SJCRH30 (cell line): ENCODE data around the gene HIC1. TPM values are rescaled to one million over a fixed set of nuclear protein-coding genes. Genes with fewer than 3 reads are reported as not detected.

Source experiments
- DNase-seq, 2 experiments: peaks; one replicate each; pipeline ENCODE4 v3.0.0-alpha.2; 2015 to 2020
- H3K27ac ChIP-seq: fragments of 250-450 bp; sonication (Bioruptor Pico); 2 replicates; pipeline ENCODE4 v1.5.1; 2020; ENCODE audit warnings: mild to moderate bottlenecking, moderate library complexity
- H3K27me3 ChIP-seq: fragments of 250-450 bp; sonication (Bioruptor Pico); 2 replicates; pipeline ENCODE4 v1.5.1; 2020; ENCODE audit warnings: mild to moderate bottlenecking, moderate library complexity
- H3K36me3 ChIP-seq: fragments of 250-450 bp; sonication (Bioruptor Pico); 2 replicates; pipeline ENCODE4 v1.5.1; 2020; ENCODE audit warnings: mild to moderate bottlenecking, moderate library complexity
- H3K4me1 ChIP-seq: fragments of 250-450 bp; sonication (Bioruptor Pico); 2 replicates; pipeline ENCODE4 v1.5.1; 2020; ENCODE audit warnings: mild to moderate bottlenecking, moderate library complexity
- H3K4me3 ChIP-seq: fragments of 250-450 bp; sonication (Bioruptor Pico); 2 replicates; pipeline ENCODE4 v1.5.1; 2020; ENCODE audit warnings: mild to moderate bottlenecking, moderate library complexity
- H3K9me3 ChIP-seq: fragments of 250-450 bp; sonication (Bioruptor Pico); replicated peaks from 2 replicates; pipeline ENCODE4 v1.5.1; 2020; ENCODE audit warnings: mild to moderate bottlenecking, moderate library complexity
- total RNA-seq: library from RNA; depleted of rRNA; stranded (reverse); fragments of >200 nt; shearing (Covaris generic); gene quantifications from 2 replicates; pipeline ENCODE4 v1.2.3, GENCODE V29; 2014

The HIC1 gene
- total RNA-seq, 1 experiment from 2014 or later = 0.18 TPM

DNA sequence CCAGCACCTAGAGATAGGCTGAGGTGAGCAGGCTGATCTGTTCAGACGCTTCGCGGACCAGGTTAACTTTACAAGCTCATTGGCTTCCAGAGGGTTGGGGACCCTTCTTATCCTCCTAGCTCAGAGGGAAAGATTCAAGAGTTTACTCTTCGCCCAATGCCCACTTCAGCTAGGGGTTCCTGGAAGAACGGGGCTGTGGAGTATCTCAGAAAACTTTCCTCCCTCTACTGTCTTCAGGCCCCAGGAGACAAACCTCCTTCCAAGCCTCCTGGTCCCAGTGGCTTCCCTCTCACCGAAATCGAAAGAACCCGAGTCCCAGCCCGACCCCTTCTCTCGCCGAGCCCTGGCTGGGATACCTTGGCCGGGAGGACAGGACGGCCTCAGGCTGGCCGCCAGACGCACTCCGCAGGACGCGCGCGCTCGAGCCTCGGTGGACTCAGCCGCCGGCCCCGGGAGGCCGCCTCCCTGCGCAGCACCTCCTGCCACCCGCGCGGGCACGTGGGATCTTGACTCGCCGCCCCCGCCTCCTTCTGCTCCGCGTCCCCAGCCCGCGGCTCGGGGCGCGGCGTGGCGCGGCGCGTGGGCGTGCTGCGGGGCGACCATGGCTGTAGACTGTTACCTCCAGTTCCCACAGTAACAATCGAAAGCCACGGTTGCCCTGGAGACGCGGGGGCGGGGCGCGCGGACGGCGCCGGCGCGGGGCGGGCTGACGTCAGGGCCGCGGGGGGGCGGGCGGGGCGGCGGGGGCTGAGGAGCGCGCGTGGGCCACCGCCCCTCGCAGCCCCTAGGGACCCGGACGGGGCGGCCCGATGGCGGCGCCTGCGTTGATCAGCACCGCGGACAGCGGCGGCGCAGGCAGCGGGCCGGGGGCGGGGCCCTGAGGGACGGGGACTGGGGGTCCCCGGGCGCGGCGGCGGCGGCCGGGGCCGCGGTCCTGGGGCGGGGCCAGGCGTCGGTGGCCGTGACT, 5.3 kb upstream of the HIC1 start:
- no peaks in the 10 kb centered on the region for H3K27me3 ChIP-seq
- DNase-seq = peak; percentile 72 to 83
- H3K4me3 ChIP-seq = peak overlapping the region; percentile 72
- H3K9me3 ChIP-seq = no peaks in the 10 kb centered on the region
- H3K4me1 ChIP-seq = no peaks in the 10 kb centered on the region
- H3K36me3 ChIP-seq = no peaks in the 10 kb centered on the region
- no peak overlapping the region for H3K27ac ChIP-seq

GRCh38 chr17:2050300-2051060, 4.4 kb upstream of the HIC1 start:
- Histone ChIP-seq H3K27ac (no peak overlapping the region), H3K36me3 (no peaks in the 10 kb centered on the region), H3K9me3 (no peaks in the 10 kb centered on the region), H3K27me3 (no peaks in the 10 kb centered on the region), H3K4me3 (peak overlapping the region; percentile 72), H3K4me1 (no peaks in the 10 kb centered on the region)
- DNase-seq = peak; percentile 57 to 70

DNA sequence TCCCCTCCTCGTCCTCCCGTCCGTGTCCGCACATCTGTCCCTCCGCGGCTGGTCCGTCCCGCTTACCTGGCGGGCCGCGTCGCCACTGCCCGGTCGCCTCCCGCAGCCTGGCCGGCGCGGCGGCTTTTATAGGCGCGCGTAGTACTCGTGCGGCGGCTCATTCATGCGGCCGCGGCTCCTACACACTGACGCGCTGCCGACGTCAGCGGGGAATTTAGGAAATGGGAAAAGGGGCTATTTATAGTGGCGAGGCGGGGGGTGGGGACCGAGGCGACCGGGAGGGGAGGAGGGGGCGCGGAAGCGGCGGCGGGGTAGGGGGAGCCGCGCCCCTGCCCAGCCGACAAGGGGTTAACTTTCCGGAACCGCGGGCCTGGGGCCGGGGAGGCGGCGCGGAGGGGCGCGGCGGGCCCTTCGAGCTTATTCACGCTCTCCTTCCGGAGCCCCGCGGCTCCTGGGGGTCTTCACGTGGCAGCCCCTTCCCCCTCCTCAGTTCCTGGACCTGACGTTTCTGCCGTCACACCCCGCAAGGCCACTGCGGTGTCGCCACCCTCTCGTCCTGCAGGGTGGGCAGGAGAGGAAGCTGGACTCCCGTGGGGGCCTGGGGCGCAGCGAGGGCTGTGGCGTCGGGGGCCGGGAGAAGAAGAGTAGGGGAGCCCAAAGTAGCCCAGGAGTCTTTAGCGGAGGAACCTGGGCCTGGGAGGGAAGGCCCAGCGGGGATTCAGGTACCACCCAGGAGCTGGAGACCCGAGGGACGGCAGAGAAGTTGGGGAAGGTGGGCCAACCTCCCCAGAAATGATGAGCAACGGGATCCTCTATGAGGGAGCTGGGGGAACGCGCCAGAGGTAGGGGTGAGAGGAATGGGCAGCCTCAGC, 3.6 kb upstream of the HIC1 start:
- H3K27ac ChIP-seq = no peak overlapping the region
- H3K27me3 ChIP-seq = no peaks in the 10 kb centered on the region
- no peaks in the 10 kb centered on the region for H3K36me3 ChIP-seq
- no peak overlapping the region for H3K4me3 ChIP-seq
- no peak for DNase-seq
- no peaks in the 10 kb centered on the region for H3K9me3 ChIP-seq
- H3K4me1 ChIP-seq = no peaks in the 10 kb centered on the region

- no peaks in the 10 kb centered on the region for H3K9me3 ChIP-seq
- H3K27ac ChIP-seq = no peak overlapping the region
- no peaks in the 10 kb centered on the region for H3K36me3 ChIP-seq
- no peaks in the 10 kb centered on the region for H3K27me3 ChIP-seq
- no peak for DNase-seq
- no peaks in the 10 kb centered on the region for H3K4me1 ChIP-seq
- H3K4me3 ChIP-seq = no peak overlapping the region
Observed at GRCh38 chr17:2051933-2052559, 2.9 kb upstream of the HIC1 start.

DNA sequence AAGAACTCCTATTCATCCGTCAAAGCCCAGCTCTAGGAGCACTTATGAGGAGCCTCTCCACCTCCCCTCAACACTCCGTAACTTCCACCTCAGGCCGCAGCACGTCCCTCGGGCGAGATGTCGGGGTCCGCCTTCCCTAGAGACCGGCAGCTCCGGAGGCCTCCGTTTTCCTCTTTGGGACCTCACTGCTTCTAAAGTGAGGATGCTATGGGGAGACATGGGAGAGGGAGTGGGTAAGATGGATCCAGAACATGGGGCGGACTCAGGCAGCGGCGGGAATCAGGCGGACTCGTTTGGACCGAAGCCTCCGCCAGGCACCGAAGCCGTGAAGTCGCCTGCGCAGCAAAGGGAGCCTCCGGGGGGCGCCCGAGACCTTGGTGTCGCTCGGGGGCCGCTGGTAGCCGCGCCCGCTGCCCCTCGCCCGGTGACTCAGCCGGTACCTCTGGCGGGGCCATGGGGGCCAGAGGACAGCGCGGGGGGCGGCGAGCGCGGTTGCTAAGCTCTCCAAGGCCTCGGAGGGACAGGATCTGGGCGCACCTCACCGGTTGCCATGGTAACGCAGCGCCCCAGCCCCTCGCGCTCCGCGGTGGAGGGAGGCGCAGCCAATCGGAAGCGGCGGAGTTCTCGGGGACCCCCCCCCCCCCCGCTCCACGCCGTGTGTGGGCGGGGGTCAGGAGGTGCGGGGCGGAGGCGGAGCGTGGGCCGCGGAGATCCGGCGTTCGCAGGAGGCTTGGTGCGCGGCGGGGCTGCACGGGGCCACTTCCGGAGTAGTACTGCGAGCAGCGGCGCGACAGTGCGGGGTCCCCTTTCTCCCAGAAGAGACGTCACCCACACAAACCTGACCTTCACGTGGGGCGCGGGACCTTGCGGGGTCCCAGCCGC, 1.3 kb upstream of the HIC1 start:
- Histone ChIP-seq H3K27ac (no peak overlapping the region), H3K4me3 (no peak overlapping the region), H3K36me3 (no peaks in the 10 kb centered on the region), H3K4me1 (no peaks in the 10 kb centered on the region), H3K9me3 (no peaks in the 10 kb centered on the region), H3K27me3 (no peaks in the 10 kb centered on the region)
- no peak for DNase-seq

DNA sequence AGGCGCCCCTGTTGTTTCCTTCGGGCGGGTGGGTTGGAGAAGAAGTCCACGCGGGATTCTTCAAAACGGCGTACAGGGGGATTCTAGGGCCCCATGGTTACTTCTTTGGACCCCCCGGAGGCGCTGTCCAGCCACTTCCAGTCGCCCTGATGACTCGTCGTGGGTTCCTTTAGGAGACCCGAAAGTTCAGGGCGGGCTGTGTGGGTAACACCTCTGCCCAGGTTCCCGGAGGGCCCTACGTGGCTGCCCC, 716 bp upstream of the HIC1 start:
- no peaks in the 10 kb centered on the region for H3K9me3 ChIP-seq
- no peaks in the 10 kb centered on the region for H3K27me3 ChIP-seq
- no peaks in the 10 kb centered on the region for H3K4me1 ChIP-seq
- no peak overlapping the region for H3K4me3 ChIP-seq
- DNase-seq = no peak
- H3K27ac ChIP-seq = no peak overlapping the region
- H3K36me3 ChIP-seq = no peaks in the 10 kb centered on the region

GRCh38 chr17:2055292-2056205, 646 bp downstream of the HIC1 start:
- Histone ChIP-seq H3K27ac (no peak overlapping the region), H3K4me1 (no peaks in the 10 kb centered on the region), H3K4me3 (no peak overlapping the region), H3K36me3 (no peaks in the 10 kb centered on the region), H3K27me3 (no peaks in the 10 kb centered on the region), H3K9me3 (no peaks in the 10 kb centered on the region)
- no peak for DNase-seq

DNA sequence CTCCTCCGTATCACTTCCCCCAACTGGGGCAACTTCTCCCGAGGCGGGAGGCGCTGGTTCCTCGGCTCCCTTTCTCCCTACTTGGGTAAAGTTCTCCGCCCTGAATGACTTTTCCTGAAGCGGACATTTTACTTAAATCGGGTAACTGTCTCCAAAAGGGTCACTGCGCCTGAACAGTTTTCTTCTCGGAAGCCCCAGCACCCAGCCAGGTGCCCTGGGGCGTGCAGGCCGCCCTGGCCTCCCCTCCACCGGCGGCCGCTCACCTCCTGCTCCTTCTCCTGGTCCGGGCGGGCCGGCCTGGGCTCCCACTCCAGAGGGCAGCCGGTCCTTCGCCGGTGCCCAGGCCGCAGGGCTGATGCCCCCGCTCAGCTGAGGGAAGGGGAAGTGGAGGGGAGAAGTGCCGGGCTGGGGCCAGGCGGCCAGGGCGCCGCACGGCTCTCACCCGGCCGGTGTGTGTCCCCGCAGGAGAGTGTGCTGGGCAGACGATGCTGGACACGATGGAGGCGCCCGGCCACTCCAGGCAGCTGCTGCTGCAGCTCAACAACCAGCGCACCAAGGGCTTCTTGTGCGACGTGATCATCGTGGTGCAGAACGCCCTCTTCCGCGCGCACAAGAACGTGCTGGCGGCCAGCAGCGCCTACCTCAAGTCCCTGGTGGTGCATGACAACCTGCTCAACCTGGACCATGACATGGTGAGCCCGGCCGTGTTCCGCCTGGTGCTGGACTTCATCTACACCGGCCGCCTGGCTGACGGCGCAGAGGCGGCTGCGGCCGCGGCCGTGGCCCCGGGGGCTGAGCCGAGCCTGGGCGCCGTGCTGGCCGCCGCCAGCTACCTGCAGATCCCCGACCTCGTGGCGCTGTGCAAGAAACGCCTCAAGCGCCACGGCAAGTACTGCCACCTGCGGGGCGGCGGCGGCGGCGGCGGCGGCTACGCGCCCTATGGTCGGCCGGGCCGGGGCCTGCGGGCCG, 1.6 kb downstream of the HIC1 start:
- Histone ChIP-seq H3K9me3 (no peaks in the 10 kb centered on the region), H3K4me3 (no peak overlapping the region), H3K27ac (no peak overlapping the region), H3K36me3 (no peaks in the 10 kb centered on the region), H3K27me3 (no peaks in the 10 kb centered on the region), H3K4me1 (no peaks in the 10 kb centered on the region)
- no peak for DNase-seq

DNA sequence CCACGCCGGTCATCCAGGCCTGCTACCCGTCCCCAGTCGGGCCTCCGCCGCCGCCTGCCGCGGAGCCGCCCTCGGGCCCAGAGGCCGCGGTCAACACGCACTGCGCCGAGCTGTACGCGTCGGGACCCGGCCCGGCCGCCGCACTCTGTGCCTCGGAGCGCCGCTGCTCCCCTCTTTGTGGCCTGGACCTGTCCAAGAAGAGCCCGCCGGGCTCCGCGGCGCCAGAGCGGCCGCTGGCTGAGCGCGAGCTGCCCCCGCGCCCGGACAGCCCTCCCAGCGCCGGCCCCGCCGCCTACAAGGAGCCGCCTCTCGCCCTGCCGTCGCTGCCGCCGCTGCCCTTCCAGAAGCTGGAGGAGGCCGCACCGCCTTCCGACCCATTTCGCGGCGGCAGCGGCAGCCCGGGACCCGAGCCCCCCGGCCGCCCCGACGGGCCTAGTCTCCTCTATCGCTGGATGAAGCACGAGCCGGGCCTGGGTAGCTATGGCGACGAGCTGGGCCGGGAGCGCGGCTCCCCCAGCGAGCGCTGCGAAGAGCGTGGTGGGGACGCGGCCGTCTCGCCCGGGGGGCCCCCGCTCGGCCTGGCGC, 2.4 kb downstream of the HIC1 start:
- Histone ChIP-seq H3K27ac (no peak overlapping the region), H3K4me1 (no peaks in the 10 kb centered on the region), H3K36me3 (no peaks in the 10 kb centered on the region), H3K27me3 (no peaks in the 10 kb centered on the region), H3K4me3 (no peak overlapping the region), H3K9me3 (no peaks in the 10 kb centered on the region)
- no peak for DNase-seq

GRCh38 chr17:2057760-2058585, 3.1 kb downstream of the HIC1 start:
- Histone ChIP-seq H3K9me3 (no peaks in the 10 kb centered on the region), H3K27me3 (no peaks in the 10 kb centered on the region), H3K4me1 (no peaks in the 10 kb centered on the region), H3K4me3 (no peak overlapping the region), H3K36me3 (no peaks in the 10 kb centered on the region), H3K27ac (no peak overlapping the region)
- no peak for DNase-seq
